Measurements from ENCODE around the gene EGLN1. TPM values are rescaled to one million over a fixed set of nuclear protein-coding genes. Genes with fewer than 3 reads are reported as not detected.

Gene EGLN1
- total and polyA plus RNA-seq, 2 of the 8 experiments (the other 6 are each of a cell fraction or from before 2014, with no cell fraction given): 4.0 to 6.4 TPM

DNA sequence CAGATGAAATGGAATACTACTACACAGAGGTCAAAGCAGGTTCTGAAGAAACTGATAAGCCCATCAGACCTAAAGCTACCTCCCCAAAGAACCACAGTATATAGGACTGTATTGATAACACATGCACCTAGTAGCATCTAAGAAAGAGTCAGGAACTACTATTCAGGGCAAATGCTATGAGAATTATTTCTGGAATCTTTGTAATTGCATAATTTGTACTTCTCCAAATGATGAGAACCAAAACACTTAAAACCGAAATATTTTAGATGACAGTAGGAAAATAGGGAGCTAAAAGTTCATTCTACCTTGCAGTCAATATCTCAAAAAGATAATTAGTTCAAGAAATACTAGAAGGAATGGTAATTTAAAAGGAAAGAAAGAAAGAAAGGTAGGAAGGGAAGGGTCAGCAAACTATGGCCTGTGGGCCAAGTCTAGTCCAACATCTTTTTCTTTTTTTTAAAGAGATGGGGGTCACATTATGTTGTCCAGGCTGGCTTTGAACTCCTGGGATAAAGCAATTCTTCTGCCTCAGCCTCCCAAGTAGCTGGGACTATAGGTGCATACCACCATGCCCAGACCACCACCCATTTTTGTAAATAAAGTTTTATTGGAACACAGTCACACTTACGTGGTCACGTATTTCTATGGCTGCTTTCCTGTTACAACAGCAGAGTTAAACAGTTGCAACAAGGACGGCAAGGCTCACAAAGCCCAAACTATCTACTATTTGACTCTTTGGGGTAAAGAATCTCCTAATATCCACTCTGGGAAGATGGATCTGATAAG lies 24.0 kb downstream of the EGLN1 start:
- 71% methylated on average over 4 of the region's 4 CpGs; no CpG with 5 or more reads in 1 of the 2 experiments for WGBS, 2 experiments (ENCODE audit: extremely low coverage in 1 of 2, insufficient coverage in 1 of 2, insufficient read length in 1 of 2, insufficient replicate concordance in 2 of 2, low coverage in 1 of 2, low lambda C conversion rate in 2 of 2, missing lambda C conversion rate in 1 of 2)
- TF ChIP-seq SP2 (IDR thresholded peaks at IDR 0.05; ENCODE audit: low read length): no peak
- no peak for TF ChIP-seq SAP30 (IDR thresholded peaks at IDR 0.05; ENCODE audit: insufficient read depth, insufficient replicate concordance, low read length)
- TF ChIP-seq, protein P1, sequence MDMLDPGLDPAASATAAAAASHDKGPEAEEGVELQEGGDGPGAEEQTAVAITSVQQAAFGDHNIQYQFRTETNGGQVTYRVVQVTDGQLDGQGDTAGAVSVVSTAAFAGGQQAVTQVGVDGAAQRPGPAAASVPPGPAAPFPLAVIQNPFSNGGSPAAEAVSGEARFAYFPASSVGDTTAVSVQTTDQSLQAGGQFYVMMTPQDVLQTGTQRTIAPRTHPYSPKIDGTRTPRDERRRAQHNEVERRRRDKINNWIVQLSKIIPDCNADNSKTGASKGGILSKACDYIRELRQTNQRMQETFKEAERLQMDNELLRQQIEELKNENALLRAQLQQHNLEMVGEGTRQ (IDR thresholded peaks at IDR 0.05; ENCODE audit: low read length): no peak
- TF ChIP-seq TAF7 (optimal IDR thresholded peaks at IDR 0.05; ENCODE audit: borderline replicate concordance, low read depth, low read length): no peak
- TF ChIP-seq KDM4A (IDR thresholded peaks at IDR 0.05; ENCODE audit: low read depth, low read length, severe bottlenecking): no peak
- TF ChIP-seq SIRT6 (IDR thresholded peaks at IDR 0.05; ENCODE audit: low read length): no peak
- TF ChIP-seq HDAC2 (IDR thresholded peaks at IDR 0.05; ENCODE audit: borderline replicate concordance in 1 of 2, low read depth in 2 of 2, low read length in 2 of 2): no peak
- no peak for TF ChIP-seq RNF2 (IDR thresholded peaks at IDR 0.05; ENCODE audit: borderline replicate concordance, low read depth, low read length, missing control alignments, poor library complexity, severe bottlenecking)
- no peak for TF ChIP-seq TBP (IDR thresholded peaks at IDR 0.05; ENCODE audit: low read depth, low read length)
- no peak for TF ChIP-seq CBX5 (IDR thresholded peaks at IDR 0.05; ENCODE audit: low read depth, low read length)
- no peak for TF ChIP-seq TCF12 (IDR thresholded peaks at IDR 0.05; ENCODE audit: low read depth, low read length)

More for the DNA sequence above, 24.0 kb downstream of the EGLN1 start:
- Histone ChIP-seq H2BK15ac (ENCODE audit: low read length) (no peak overlapping the region), H3K9me3 (ENCODE audit: insufficient read depth in 2 of 2, low read depth in 1 of 2, low read length in 1 of 2) (no peaks in the 10 kb centered on the region), H3K56ac (replicated peaks; ENCODE audit: insufficient read length, low read depth, low read length) (no peak overlapping the region), H4K8ac (ENCODE audit: extremely low read depth, insufficient read depth, low read length) (no peak overlapping the region), H3K4ac (replicated peaks; ENCODE audit: insufficient read length, low read depth, low read length) (no peak overlapping the region), H3K14ac (ENCODE audit: insufficient read length) (no peak overlapping the region), H2BK20ac (ENCODE audit: low read length) (no peak overlapping the region), H2AK5ac (ENCODE audit: low read depth, low read length) (no peak overlapping the region), H3K27me3 (replicated peaks in 1 of 4; ENCODE audit: control insufficient read depth in 3 of 4, extremely low read depth in 1 of 4, insufficient read depth in 3 of 4, low read length in 3 of 4) (no peaks in the 10 kb centered on the region), H3K9ac (replicated peaks in 1 of 4; ENCODE audit: extremely low read depth in 1 of 4, low read depth in 3 of 4, low read length in 3 of 4) (no peak overlapping the region), H3K23ac (ENCODE audit: insufficient read length) (no peak overlapping the region), H3K4me3 (ENCODE audit: extremely low read depth in 1 of 4, insufficient read depth in 2 of 4, low read depth in 3 of 4, low read length in 4 of 4) (no peak overlapping the region), H3K27ac (ENCODE audit: low read depth, low read length) (no peak overlapping the region), H2BK12ac (ENCODE audit: low read depth, low read length) (no peak overlapping the region), H3K23me2 (ENCODE audit: low read depth, low read length) (no peaks in the 10 kb centered on the region), H2AFZ (ENCODE audit: low read length) (no peak overlapping the region), H4K5ac (ENCODE audit: insufficient read length, low read depth, low read length) (no peak overlapping the region), H3K79me1 (ENCODE audit: low read depth, low read length) (no peaks in the 10 kb centered on the region), H3K4me1 (replicated peaks in 1 of 4; ENCODE audit: control insufficient read depth in 3 of 4, insufficient read depth in 4 of 4, low read length in 3 of 4) (peaks cover 0 to 2% (median 0%) of the 10 kb centered on the region in 4 experiments; a peak in 1 of 7 replicates), H4K91ac (replicated peaks; ENCODE audit: insufficient read length, low read length) (no peak overlapping the region), H4K20me1 (replicated peaks in 1 of 2; ENCODE audit: control insufficient read depth in 1 of 2, insufficient read depth in 2 of 2, low read length in 2 of 2) (no peaks in the 10 kb centered on the region), H3K4me2 (ENCODE audit: insufficient read depth in 1 of 2, low read depth in 2 of 2, low read length in 2 of 2) (no peak overlapping the region), H2BK5ac (ENCODE audit: low read depth, low read length) (no peak overlapping the region), H3K18ac (ENCODE audit: extremely low read depth, low read length) (no peak overlapping the region), H3K36me3 (ENCODE audit: control insufficient read depth in 2 of 4, insufficient read depth in 4 of 4, low read length in 3 of 4) (no peaks in the 10 kb centered on the region), H2BK120ac (replicated peaks; ENCODE audit: low read depth, low read length) (no peak overlapping the region), H3K79me2 (ENCODE audit: control insufficient read depth in 1 of 2, insufficient read depth in 2 of 2, low read length in 2 of 2) (no peaks in the 10 kb centered on the region)
- no peak for FAIRE-seq
- CTCF ChIA-PET (ENCODE audit: partially characterized antibody): interaction anchor here (0.6 to 0.8 kb wide), 4 partner anchors 60 to 258 kb away, joined by 3 to 4 read pairs (median 4); partner anchors contain the start of gene SPRTN
- POLR2A ChIA-PET (ENCODE audit: partially characterized antibody): no interaction called here
- DNase-seq (ENCODE audit: low read depth in 1 of 2, low spot score in 2 of 2): no peak

All from H1 (cell line).